Activated effector memory CD4-positive, alpha-beta T cell treated with anti-CD3 and anti-CD28 coated beads, Interleukin-2, amount 50 U/mL, for 16 hours (primary cell): Measurements from ENCODE around the gene CXADR.
"Not testable (repeated sequence)": the region's sequence is repeated elsewhere in the genome, so short reads cannot be mapped to it uniquely, and the experiment has no call there.

Source experiments
- DNase-seq: peaks from one replicate; pipeline ENCODE4 v3.0.0-alpha.2; 2020

CXADR gene

DNA sequence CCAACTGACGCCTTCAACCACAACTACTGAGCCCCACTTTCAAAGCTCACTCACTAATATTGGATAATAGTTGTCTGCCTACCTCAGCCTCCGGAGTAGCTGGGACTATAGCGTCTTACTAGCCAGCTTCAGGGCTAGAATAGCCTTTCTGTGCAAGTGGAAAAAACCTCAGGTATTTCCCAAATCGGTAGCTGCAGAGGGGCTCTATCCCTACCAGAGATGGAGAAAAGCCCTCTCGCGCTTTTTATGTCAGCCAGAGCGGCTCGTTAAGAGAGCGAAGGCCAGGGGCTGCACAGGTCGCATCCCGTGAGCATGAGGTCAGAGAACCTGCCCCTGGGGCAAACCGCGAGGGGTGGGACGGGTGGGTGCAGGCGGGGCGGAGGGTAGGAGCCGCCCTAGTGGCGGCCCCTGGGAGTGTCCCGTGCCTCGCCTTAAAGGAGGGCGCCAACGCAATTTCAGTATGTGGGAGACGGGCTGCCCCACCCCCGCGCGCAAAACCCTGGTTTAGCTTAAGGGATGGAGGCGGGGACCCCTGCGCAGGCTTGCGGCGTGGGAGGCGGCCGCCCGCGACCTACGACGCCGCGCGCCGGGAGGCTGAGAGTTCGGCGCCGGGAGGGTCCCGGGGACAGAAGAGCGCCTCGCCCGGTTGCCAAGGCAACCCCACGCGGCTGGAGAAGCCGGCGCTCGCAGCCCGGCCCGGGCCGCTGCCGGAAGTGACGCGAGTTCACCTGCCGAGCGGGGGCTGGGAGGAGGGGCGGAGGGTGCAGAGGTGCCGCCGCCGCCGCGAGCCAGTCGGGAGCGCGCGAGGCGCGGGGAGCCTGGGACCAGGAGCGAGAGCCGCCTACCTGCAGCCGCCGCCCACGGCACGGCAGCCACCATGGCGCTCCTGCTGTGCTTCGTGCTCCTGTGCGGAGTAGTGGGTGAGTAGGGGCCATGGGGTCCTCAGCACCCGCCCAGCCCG is at the start of gene CXADR:
Gene CXADR, plus strand, starts transcription at position 791 of the 961 bp plus-strand sequence. Its CDS starts 87 bp downstream, at position 878.
- peak; percentile 91 for DNase-seq

GRCh38 chr21:17466166-17466565 is 46.7 kb upstream of the CXADR start:
- no peak for DNase-seq

DNA sequence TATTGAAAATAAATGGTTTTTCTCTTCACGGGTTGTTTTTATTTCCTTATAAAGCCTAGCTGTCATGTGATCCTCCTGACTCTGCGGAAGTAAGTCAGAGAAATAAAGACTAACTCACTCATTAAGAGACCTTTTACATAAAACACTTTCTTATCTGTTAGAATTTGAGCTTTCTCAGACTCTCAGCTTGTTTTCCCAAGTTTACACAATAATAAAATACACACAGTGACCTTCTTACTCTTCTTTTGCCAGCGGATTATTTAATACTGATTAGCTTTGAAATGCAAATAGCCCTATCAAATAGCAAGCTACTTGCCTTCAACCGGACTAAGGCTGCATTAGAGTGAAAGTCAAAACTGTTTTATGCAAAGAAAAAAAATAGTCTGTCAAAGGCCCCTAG is 45.5 kb upstream of the CXADR start:
- DNase-seq, result no peak

DNA sequence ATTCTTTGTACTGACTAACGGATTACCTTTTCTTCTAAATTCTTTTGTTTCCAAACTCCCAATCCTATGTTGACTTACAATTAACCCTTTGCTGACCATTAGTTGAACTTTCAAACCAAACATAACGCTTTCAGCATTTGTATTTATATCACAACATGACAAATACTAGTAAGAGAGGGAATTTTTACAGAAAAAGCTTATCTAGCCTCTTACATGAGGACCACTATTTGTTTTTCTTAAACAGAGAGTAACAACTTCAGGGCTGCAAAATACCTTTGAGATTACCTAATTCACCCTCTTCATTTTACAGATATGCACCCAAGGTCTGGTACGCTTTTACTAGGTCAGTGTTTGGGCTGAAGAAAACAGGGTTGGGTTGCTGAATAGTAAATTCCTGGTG is 45.0 kb upstream of the CXADR start:
- DNase-seq, result no peak

DNA sequence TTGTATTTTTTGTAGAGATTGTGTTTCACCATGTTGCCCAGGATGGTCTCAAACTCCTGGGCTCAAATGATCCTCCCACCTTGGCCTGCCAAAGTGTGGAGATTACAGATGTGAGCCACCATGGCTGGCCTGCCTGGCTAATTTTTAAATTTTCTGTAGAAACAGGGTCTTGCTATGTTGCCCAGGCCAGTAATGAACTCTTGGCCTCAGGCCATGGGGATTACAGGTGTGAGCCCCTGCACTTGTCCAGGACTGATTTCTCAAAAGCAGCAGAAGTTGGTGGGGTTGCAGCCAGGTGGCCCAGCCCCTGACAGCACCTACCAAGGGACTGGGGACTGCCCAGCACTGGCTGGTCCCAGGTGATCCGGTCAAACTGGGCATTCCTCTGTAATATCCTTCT is 44.1 kb upstream of the CXADR start:
- DNase-seq, result no peak

DNA sequence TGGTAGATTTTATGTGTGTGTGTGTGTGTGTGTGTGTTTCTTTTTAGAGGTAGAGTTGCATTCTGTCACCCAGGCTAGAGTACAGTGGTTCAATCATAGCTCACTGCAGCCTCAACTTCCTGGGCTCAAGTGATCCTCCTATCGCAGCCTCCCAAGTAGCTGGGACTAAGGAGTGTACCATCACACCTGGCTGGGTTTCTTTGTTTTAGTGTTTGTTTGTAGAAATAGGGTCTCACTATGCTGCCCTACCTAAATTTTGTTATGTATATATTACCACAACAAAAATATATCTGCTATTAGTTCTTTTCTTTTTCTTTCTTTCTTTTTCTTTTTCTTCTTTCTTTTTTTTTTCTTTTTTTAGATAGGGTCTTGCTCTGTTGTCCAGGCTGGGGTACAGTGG is 43.1 kb upstream of the CXADR start:
- DNase-seq, result no peak

- DNase-seq, result no peak
Observed at GRCh38 chr21:17472182-17472581, 40.7 kb upstream of the CXADR start.

DNA sequence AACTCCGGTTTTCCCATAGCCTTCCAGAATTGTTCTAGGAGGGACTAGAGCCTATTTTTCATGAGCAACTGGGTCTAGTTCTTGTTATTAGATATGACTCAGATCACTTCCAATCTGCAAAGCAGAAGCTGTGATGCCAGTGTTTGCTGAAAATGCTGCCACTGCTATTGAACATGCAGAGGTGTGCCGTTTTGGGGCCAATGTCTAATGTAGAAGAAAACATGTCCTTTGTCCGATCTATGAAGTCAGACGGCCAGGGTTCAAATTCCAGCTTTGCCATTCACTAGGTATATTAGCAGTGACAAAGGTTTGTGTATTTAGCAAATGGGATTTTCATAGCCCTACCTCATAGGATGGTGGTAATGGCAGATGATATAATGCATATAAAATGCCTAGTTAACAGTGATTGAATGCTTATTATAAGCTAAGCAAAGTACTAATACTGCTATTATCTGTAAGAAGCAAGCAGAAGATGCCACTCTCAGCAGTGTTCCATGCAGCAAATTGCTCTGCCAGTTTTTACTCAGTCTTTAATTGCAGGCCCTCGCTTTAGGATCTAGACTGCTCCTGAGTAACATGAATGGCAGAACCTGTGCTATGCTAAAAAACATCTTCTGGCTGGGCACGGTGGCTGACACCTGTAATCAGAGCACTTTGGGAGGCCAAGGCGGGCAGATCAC is 40.1 kb upstream of the CXADR start:
- no peak for DNase-seq

DNA sequence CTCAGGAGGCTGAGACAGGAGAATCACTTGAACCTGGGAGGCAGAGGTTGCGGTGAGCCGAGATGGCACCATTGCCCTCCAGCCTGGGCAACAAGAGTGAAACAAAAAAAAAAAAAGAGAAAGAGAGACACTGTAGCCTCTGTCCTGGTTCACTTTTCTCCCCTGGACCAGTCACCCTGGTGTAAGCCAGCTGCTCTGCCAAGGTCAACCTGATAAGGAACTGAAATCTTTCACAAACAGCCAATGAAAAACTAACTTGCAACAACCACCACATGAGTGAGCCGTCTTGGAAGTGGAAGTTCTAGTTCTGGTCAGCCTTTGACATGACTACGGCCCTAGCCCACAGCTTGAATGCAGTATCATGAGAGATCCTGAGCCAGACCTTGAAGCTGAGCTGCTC is 36.8 kb upstream of the CXADR start:
- no peak for DNase-seq

DNA sequence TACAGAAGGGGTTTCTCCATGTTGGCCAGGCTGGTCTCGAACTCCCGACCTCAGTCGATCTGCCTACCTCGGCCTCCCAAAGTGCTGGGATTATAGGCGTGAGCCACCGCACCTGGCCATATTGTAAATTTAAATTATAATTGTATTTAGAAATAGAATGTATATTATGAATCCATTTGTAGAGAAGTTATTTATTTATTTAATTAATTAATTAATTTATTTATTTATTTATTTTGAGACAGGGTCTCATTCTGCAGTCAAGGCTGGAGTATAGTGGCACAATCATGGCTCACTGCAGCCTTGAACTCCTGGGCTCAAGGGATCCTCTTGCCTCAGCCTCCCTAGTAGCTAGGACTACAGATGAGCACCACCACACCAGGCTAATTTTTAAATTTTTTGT is 34.7 kb upstream of the CXADR start:
- DNase-seq, result not testable (repeated sequence)

GRCh38 chr21:17479606-17480005 is 33.2 kb upstream of the CXADR start:
- DNase-seq, result no peak

- DNase-seq, result no peak
Observed at GRCh38 chr21:17482928-17483327, 29.9 kb upstream of the CXADR start.

DNA sequence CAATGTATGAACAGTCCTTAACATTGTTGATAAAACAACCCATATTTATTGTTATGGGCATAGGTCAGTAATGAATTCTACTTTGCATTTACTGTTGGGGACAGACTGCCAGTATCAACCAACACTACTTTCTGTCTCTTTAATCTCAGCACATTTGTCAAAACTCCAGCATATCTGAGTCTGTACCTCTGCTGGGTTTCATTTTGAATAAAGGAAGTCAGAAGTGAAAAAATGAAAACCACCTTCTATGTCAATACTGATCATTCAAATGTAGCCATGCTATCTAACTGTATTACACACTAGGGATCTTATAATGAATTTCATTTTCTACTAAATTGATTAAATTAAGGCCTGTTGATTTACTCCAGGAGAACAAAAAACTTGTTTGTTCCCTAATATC is 24.2 kb upstream of the CXADR start:
- DNase-seq, result no peak

GRCh38 chr21:17489565-17489964 is 23.3 kb upstream of the CXADR start:
- not testable (repeated sequence) for DNase-seq

DNA sequence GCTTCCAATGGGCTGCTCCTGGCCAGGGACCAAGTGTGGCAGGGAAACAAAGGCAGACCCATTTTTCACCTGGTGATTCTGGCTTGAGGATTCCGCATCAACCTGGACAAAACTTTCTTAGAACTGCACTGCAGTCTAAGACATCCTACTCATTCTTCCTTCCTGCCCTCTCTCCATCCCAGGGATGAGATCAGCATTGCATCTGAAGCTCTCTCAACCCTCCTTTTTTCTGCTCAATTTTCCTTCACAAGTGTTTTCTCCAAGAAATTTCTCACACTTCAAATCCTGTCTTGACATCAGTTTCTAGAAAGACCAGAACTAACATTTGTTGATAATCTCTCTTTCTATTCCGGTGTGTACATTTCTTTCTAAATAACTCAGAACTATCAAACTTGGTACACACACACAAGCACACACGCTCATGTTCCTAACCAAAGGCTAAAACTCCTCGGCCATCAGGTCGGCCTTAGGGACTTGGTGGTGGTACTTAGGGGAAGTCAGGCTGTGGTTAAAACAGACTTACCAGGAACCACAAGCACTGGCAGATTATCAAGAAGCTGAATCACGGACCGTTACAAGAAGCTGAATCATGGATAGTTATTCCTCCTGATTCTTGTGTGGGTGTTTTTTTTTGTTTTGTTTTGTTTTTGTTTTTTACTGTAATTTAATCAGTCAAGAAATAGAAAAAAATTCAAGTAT is 21.0 kb upstream of the CXADR start:
- no peak for DNase-seq

- DNase-seq, result no peak
Observed at GRCh38 chr21:17492415-17493168, 20.3 kb upstream of the CXADR start.

DNA sequence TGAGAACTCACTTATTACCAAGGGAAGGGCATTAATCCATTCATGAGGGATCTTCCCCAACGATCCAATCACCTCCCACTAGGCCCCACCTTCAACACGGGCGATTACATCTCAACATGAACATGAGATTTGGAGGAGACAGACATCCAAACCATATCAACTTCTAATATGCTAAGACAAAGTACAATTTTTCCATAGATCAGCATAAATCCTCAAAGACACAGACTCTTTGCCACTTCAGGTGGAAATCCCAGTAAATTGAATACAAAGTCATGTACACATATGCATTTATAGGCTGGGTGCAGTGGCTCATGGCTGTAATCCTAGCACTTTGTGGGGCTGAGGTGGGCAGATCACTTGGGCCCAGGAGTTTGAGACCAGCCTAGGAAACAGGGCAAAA is 18.8 kb upstream of the CXADR start:
- no peak for DNase-seq

DNA sequence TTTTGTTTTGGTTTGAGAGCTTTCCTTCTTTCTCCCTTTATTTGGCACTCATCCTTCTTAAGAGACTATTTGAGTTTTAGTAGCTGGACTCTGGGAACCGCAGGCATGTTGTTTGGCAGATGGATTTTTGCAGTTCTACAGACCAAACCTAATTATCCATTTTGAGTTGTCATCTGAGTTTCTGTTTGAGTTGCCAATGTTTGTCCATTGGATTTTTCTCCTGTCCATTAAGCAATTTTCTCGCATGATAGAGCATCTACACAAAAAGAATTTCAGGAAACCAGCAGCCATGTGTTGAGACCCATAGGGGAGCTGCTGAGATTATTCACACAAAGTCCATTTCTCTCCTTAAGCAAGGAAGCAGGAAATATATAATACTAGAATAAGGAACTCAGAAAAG is 17.2 kb upstream of the CXADR start:
- no peak for DNase-seq

- no peak for DNase-seq
Observed at GRCh38 chr21:17497316-17497715, 15.5 kb upstream of the CXADR start.

DNA sequence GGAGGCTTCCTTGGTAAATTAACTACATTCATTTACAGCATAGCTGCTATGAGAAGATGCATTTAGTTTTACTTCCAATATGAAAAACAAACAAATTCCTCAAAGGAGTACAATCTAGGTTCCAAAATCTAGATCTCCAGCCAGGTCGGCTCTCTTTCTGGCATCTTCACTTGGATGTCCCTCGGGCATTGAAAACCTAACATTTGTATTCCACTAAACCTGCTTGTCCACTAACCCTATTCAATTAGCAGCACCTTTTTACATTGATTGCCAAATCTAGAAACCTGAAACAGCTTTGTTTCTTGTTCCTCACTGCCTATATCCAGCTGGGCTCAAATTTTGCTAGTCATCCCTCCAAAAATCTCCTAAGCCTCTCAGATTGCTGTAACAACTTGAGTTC is 14.3 kb upstream of the CXADR start:
- no peak for DNase-seq

GRCh38 chr21:17501107-17502006 is 11.5 kb upstream of the CXADR start:
- DNase-seq, result no peak

- not testable (repeated sequence) for DNase-seq
Observed at GRCh38 chr21:17502985-17503384, 9.9 kb upstream of the CXADR start.
